H1 (cell line): ENCODE measurements around the gene P2RX7. TPM values are rescaled to one million over a fixed set of nuclear protein-coding genes. Genes with fewer than 3 reads are reported as not detected.

Source experiments
- ASH2L ChIP-seq: fragments of 200-600, 300-600 bp; sonication (generic); IDR thresholded peaks from one replicate; pipeline ENCODE4 v1.7.1; 2017; ENCODE audit warnings: low read length
- CEBPB ChIP-seq: IDR thresholded peaks from 2 replicates; pipeline ENCODE4 v1.6.1; 2012; ENCODE audit warnings: low read depth, low read length
- RNF2 ChIP-seq: fragments of 200-900, 300-1000 bp; sonication (generic); IDR thresholded peaks from 2 replicates; pipeline ENCODE4 v1.7.1; 2016; ENCODE audit warnings: borderline replicate concordance, low read depth, mild to moderate bottlenecking, antibody characterized with exemption, low read length; ENCODE audit not compliant: poor library complexity, severe bottlenecking; ENCODE audit errors: missing control alignments
- SIX5 ChIP-seq: IDR thresholded peaks from 2 replicates; pipeline ENCODE4 v1.6.1; 2011; ENCODE audit warnings: mild to moderate bottlenecking, low read depth, low read length
- TBP ChIP-seq: IDR thresholded peaks from 2 replicates; pipeline ENCODE4 v1.6.1; 2011; ENCODE audit warnings: low read depth, low read length, improper control_type of control experiment
- YY1 ChIP-seq: IDR thresholded peaks from 2 replicates; pipeline ENCODE4 v1.6.1; 2011; ENCODE audit warnings: low read depth, mild to moderate bottlenecking, low read length
- polyA plus RNA-seq, 7 experiments: library from polyadenylated mRNA; depleted of rRNA in 3 of 7; stranded (reverse) in 5 of 7; unstranded in 2 of 7; fragments of >200 nt in 5 of 7; fragments of 200-250 nt in 2 of 7; gene quantifications; 1 replicate in 5 of 7; 2 replicates in 1 of 7; 4 replicates in 1 of 7; pipeline versions ENCODE4 v1.2.1 to v1.2.3, GENCODE V29; 2011 to 2013; ENCODE audit warnings: missing spikeins in 2 of 7, mixed read lengths in 2 of 7
- total RNA-seq: library from RNA; stranded (reverse); fragmentation: NEBNext Ultra II Directional; extraction: Animal tissue kit (Norgen Biotek cat#: 25700); gene quantifications from 2 replicates; pipeline ENCODE4 v1.2.1, GENCODE V29; 2021
- TF ChIP-seq, protein P1 (sequence below): IDR thresholded peaks from 2 replicates; pipeline ENCODE4 v1.6.1; 2012; ENCODE audit warnings: inconsistent platforms
- TF ChIP-seq, protein P2 (sequence below): IDR thresholded peaks from 2 replicates; pipeline ENCODE4 v1.6.1; 2011; ENCODE audit warnings: low read length, improper control_type of control experiment

P2RX7 gene
- total and polyA plus RNA-seq, 2 of the 8 experiments (the other 6 are each of a cell fraction or from before 2014, with no cell fraction given): 0.38 to 0.56 TPM

DNA sequence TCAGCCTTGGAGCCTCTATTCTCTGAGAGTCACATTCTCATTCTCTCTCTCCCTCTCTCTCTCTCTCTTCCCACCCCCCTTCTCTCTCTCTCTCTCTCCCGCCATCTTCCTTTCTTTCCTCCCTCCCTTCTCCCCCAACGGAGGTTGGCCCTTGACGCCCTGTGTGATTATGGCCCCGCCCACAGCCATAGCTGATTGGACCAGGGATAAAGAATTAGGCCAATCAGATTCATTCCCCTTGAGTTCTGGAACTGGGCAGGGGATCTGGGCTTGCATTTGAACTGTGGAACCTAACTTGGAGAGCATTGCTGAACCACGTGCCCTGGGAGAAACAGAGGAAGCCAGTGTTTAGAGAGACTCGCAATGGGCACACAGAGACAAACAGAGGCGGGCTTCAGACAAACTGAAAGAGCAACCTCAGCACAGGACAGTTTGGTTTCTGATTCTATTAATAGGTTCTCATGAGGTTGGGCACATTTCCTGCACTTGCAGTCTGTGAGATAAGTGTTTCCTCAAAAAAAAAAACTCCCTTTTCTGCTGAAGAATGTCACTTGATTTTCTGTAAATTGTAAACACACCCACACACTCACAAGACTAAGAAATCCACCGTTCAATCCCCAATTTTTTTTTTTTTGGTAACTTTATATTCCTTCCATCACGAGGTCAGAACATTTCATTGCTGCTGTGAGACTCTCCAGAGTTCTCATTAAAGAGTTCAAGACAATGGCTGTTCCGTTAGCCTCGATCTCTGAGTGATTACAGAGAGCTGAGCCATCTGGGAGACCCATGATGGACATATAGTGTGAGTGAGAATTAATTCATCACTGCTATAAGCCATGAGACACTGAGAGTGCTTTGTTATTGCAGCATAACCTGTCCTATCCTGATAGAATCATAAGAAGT, 3.5 kb upstream of the P2RX7 start (continued):
- no peak for TF ChIP-seq CEBPB
- TF ChIP-seq SIX5: no peak
- no peak for TF ChIP-seq RNF2
- TF ChIP-seq, protein P1, sequence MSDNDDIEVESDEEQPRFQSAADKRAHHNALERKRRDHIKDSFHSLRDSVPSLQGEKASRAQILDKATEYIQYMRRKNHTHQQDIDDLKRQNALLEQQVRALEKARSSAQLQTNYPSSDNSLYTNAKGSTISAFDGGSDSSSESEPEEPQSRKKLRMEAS: peak; percentile 63; the same call in 1 of the 2 replicates
- TF ChIP-seq TBP: 0 out of 2 replicates have a peak, but pooled peaks have one; percentile 13
- no peak for TF ChIP-seq ASH2L
- TF ChIP-seq YY1: no peak
- TF ChIP-seq, protein P2, sequence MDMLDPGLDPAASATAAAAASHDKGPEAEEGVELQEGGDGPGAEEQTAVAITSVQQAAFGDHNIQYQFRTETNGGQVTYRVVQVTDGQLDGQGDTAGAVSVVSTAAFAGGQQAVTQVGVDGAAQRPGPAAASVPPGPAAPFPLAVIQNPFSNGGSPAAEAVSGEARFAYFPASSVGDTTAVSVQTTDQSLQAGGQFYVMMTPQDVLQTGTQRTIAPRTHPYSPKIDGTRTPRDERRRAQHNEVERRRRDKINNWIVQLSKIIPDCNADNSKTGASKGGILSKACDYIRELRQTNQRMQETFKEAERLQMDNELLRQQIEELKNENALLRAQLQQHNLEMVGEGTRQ: no peak
- TF ChIP-seq, all 59 proteins: peak for 4
